ENCODE measurements around the gene AKAP1.

Gene AKAP1

DNA sequence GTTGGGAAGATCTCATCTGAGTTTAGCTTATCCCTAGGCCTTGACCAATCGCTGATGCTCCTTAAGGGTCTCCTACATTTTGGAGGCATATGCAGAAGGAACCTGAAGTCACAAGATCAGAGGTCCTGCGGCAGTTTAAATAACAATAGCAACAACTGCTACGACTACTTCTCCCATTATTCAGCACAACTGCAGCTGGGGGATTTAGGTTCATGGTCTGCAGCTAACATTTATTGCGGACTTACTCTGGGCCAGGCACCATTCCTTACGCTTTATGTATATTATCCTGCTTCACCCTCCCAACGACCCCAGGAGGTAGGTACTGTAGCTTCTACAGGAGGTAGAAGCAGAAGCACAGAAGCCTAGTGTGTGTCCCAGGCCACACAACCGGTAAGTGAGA lies 59.5 kb downstream of the AKAP1 start:
- Histone ChIP-seq H3K36me3 (no peaks in the 10 kb centered on the region), H3K9me3 (no peaks in the 10 kb centered on the region), H3K27me3 (peaks cover 0 to 13% of the 10 kb centered on the region in 2 donors), H3K4me3 (no peak overlapping the region), H3K4me1 (no peaks in the 10 kb centered on the region), H3K27ac (no peak overlapping the region)
- intact Hi-C loops (cut with DNase I; ENCODE audit: low total_unique reads), result loop anchor here (5.0 kb wide), 1 partner anchor 608 kb away; no protein-coding TSS in a partner anchor
- DNase-seq, result no peak
- no peak for TF ChIP-seq CTCF (IDR thresholded peaks at IDR 0.05)

DNA sequence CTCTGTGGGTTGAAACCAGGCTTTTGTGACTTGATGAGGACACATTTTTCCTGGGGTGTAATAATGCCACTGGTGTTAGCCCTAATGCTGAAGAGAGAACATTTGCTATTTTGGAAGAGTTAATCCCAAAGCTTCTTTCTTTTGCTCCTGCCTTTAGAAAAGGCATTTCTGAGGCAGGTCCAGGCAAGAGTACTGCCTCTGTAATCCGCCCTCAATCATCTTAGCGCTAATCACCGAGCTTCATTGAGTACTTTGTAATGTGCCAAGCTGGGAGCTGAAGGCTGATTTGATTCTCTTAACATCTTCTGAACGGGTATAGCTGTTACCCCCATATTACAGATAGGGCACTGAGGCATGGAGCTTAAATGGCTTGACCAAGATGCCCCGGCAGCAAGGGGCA lies 60.3 kb downstream of the AKAP1 start:
- Histone ChIP-seq H3K36me3 (no peaks in the 10 kb centered on the region), H3K9me3 (no peaks in the 10 kb centered on the region), H3K27me3 (peaks cover 0 to 20% of the 10 kb centered on the region in 2 donors), H3K4me3 (no peak overlapping the region), H3K4me1 (no peaks in the 10 kb centered on the region), H3K27ac (no peak overlapping the region)
- intact Hi-C loops (cut with DNase I; ENCODE audit: low total_unique reads), result no loop called here
- DNase-seq, result no peak
- no peak for TF ChIP-seq CTCF (IDR thresholded peaks at IDR 0.05)

GRCh38 chr17:57146273-57146672 lies 61.2 kb downstream of the AKAP1 start:
- no peak for DNase-seq
- intact Hi-C loops (cut with DNase I; ENCODE audit: low total_unique reads), result no loop called here
- Histone ChIP-seq H3K4me1 (no peaks in the 10 kb centered on the region), H3K9me3 (no peaks in the 10 kb centered on the region), H3K36me3 (no peaks in the 10 kb centered on the region), H3K4me3 (no peak overlapping the region), H3K27me3 (peaks cover 0 to 21% of the 10 kb centered on the region in 2 donors), H3K27ac (no peak overlapping the region)
- no peak for TF ChIP-seq CTCF (IDR thresholded peaks at IDR 0.05)

DNA sequence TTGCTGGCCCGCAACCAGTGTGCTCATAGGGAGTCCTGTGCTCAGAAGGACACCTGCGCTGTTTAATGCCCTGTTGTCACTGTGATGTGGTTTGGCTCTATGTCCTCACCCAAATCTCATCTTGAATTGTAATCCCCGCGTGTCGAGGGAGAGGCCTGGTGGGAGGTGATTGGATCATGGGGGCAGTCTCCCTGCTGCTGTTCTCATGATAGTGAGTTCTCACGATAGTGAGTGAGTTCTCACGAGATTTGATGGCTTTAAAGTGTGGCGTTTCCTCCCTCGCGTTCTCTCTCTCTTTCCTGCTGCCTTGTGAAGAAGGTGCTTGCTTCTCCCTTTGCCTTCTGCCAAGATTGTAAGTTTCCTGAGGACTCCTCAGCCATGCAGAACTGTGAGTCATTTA lies 66.8 kb downstream of the AKAP1 start:
- no peak for TF ChIP-seq CTCF (IDR thresholded peaks at IDR 0.05)
- DNase-seq, result no peak
- Histone ChIP-seq H3K9me3 (no peaks in the 10 kb centered on the region), H3K27me3 (peaks cover 0 to 12% of the 10 kb centered on the region in 2 donors), H3K27ac (no peak overlapping the region), H3K36me3 (no peaks in the 10 kb centered on the region), H3K4me3 (no peak overlapping the region), H3K4me1 (no peaks in the 10 kb centered on the region)
- intact Hi-C loops (cut with DNase I; ENCODE audit: low total_unique reads), result no loop called here

DNA sequence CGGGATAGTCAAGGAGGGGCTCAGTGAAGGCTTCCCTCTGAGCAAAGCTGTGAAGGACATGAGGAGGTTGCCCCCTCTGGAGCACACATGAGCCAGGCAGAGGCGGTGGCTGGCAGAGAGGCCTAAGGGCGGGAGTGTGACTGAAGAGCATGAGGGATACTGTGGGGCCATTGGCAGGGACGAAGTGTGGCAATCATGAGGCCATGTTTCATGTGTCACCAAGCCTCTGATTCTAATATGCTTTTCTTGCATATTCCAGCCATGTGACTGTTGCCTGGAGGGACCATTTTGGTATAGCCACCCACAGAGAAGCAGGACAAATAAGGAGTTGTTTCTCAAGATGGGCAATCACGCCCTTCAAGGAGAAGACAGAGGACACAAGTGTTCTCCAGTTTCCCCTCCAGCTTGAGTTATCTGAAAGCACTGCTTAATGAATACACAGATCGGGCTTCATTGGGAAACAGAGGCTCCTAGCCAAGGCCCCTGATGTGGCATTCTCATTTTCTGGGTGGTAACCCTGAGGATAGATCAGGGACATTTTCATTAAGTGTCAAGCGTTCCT lies 68.0 kb downstream of the AKAP1 start:
- Histone ChIP-seq H3K27me3 (peaks cover 0 to 12% of the 10 kb centered on the region in 2 donors), H3K36me3 (no peaks in the 10 kb centered on the region), H3K9me3 (no peaks in the 10 kb centered on the region), H3K4me3 (no peak overlapping the region), H3K27ac (no peak overlapping the region), H3K4me1 (no peaks in the 10 kb centered on the region)
- intact Hi-C loops (cut with DNase I; ENCODE audit: low total_unique reads), result no loop called here
- DNase-seq, result no peak
- TF ChIP-seq CTCF (IDR thresholded peaks at IDR 0.05), result no peak

GRCh38 chr17:57154921-57155320 lies 69.9 kb downstream of the AKAP1 start:
- Histone ChIP-seq H3K4me1 (no peaks in the 10 kb centered on the region), H3K27me3 (peaks cover 0 to 5% of the 10 kb centered on the region in 2 donors), H3K4me3 (no peak overlapping the region), H3K36me3 (no peaks in the 10 kb centered on the region), H3K27ac (no peak overlapping the region), H3K9me3 (no peaks in the 10 kb centered on the region)
- no peak for TF ChIP-seq CTCF (IDR thresholded peaks at IDR 0.05)
- no peak for DNase-seq
- intact Hi-C loops (cut with DNase I; ENCODE audit: low total_unique reads), result no loop called here
